Heart left ventricle (tissue), 13 donors: ENCODE results near the gene ATP2B1.

Experiments
- CTCF ChIP-seq, 12 donors: fragments of 200-600 bp; sonication (generic) in 4 of 12; IDR thresholded peaks; one replicate each; pipeline versions ENCODE4 v1.5.0 to v1.8.0; 2018 to 2022; ENCODE audit warnings: antibody characterized with exemption in 12 of 12, mild to moderate bottlenecking in 5 of 12
- POLR2A ChIP-seq, 2 donors: fragments of 450-650 bp; IDR thresholded peaks; one replicate each; pipeline ENCODE4 v1.6.1; 2017; ENCODE audit warnings: antibody characterized with exemption in 2 of 2, mild to moderate bottlenecking in 2 of 2, moderate library complexity in 2 of 2
- donor health status: ischemic (EF 13 %, LVEDD 7.1; RV severe dilation, severe dysfunction).
- donor health status: DM: no; HTN: yes; CAD: no.
- donor health status: DM: no; HTN: no; CAD: no.
- donor health status: ischemic (EF 25% LVEDD 6.9; RV normal size, moderate dysfunction).
- donor health status: ischemic (EF 25% LVEDD 5.7; RV mildly dilated, moderate dysfunction).
- donor health status: ischemic (EF 35%, LVEDD 5.7; RV mildly dilated, moderate dysfunction).
- donor health status: nonischemic (EF 11% LVEDD 7.7; RV severe dilation, severe dysfunction).
- donor health status: DM: yes; HTN: yes; CAD: no.
- donor health status: PGD.
- donor health status: ischemic (EF 29% LVEDD 5.4; RV normal size, mild dysfunction).
- donor health status: nonischemic (EF 23%, LVEDD 6.1; RV moderate dilation, normal function).

GRCh38 chr12:89700191-89700810, 8.3 kb downstream of the ATP2B1 start:
- TF ChIP-seq CTCF (IDR thresholded peaks at IDR 0.05): no peak
- no peak for TF ChIP-seq POLR2A (IDR thresholded peaks at IDR 0.05)
